NCI-H524 treated with DMSO at 0.1 percent for 48 hours (cell line): ENCODE measurements around the gene FBXW8.
A peak's percentile ranks its signal among the peaks of the same experiment; 100 is the strongest.

Experiments
- DNase-seq: peaks from one replicate; lab custom pipeline; 2025; lab: John Stamatoyannopoulos, UW

FBXW8 gene

GRCh38 chr12:116924558-116925453 lies 14.1 kb downstream of the FBXW8 start:
- DNase-seq, result no peak

- no peak for DNase-seq
These were observed 15.8 kb downstream of the FBXW8 start for GRCh38 chr12:116926283-116927243.

- DNase-seq, result no peak
These were observed 16.6 kb downstream of the FBXW8 start for GRCh38 chr12:116927244-116927940.

- no peak for DNase-seq
These were observed 17.8 kb downstream of the FBXW8 start for GRCh38 chr12:116928504-116928903.

GRCh38 chr12:116929885-116930284 lies 19.1 kb downstream of the FBXW8 start:
- DNase-seq, result no peak

GRCh38 chr12:116931665-116932064 lies 20.9 kb downstream of the FBXW8 start:
- DNase-seq, result no peak

- no peak for DNase-seq
These were observed 22.3 kb downstream of the FBXW8 start for GRCh38 chr12:116933091-116933490.

- DNase-seq, result no peak
These were observed 22.9 kb downstream of the FBXW8 start for GRCh38 chr12:116933512-116934246.

- DNase-seq, result no peak
These were observed 24.4 kb downstream of the FBXW8 start for GRCh38 chr12:116934908-116935705.

GRCh38 chr12:116937640-116938039 lies 26.9 kb downstream of the FBXW8 start:
- no peak for DNase-seq

GRCh38 chr12:116939734-116940133 lies 29.0 kb downstream of the FBXW8 start:
- DNase-seq, result no peak

GRCh38 chr12:116941188-116941587 lies 30.4 kb downstream of the FBXW8 start:
- DNase-seq, result no peak

GRCh38 chr12:116943419-116944372 lies 32.9 kb downstream of the FBXW8 start:
- DNase-seq, result no peak

GRCh38 chr12:116945886-116946550 lies 35.3 kb downstream of the FBXW8 start:
- DNase-seq, result no peak

GRCh38 chr12:116948298-116948697 lies 37.5 kb downstream of the FBXW8 start:
- DNase-seq, result no peak

- peak; percentile 13 for DNase-seq
These were observed 40.0 kb downstream of the FBXW8 start for GRCh38 chr12:116950628-116951325.

GRCh38 chr12:116954710-116955381 lies 44.1 kb downstream of the FBXW8 start:
- DNase-seq, result no peak
